Mammary epithelial cell (primary cell): ENCODE measurements around the gene PPY.
"Not testable (repeated sequence)": the region's sequence is repeated elsewhere in the genome, so short reads cannot be mapped to it uniquely, and the experiment has no call there.

ENCODE experiments used
- EZH2 ChIP-seq: IDR thresholded peaks from 2 replicates; pipeline ENCODE4 v1.6.1; 2012; ENCODE audit warnings: low read length, inconsistent platforms, borderline replicate concordance
- TF ChIP-seq, protein P1 (sequence below), 2 donors: IDR thresholded peaks in 1 of 2; conservative IDR thresholded peaks in 1 of 2; 2 replicates each; pipeline ENCODE4 v1.5.1; 2011 to 2012; ENCODE audit warnings: inconsistent platforms in 2 of 2, low read length in 2 of 2, mild to moderate bottlenecking in 2 of 2, control low read depth in 1 of 2, low read depth in 1 of 2; ENCODE audit not compliant: insufficient read depth in 1 of 2; ENCODE audit errors: extremely low read depth in 1 of 2

GRCh38 chr17:43927929-43928328 is 14.3 kb downstream of the PPY start:
- TF ChIP-seq, protein P1, sequence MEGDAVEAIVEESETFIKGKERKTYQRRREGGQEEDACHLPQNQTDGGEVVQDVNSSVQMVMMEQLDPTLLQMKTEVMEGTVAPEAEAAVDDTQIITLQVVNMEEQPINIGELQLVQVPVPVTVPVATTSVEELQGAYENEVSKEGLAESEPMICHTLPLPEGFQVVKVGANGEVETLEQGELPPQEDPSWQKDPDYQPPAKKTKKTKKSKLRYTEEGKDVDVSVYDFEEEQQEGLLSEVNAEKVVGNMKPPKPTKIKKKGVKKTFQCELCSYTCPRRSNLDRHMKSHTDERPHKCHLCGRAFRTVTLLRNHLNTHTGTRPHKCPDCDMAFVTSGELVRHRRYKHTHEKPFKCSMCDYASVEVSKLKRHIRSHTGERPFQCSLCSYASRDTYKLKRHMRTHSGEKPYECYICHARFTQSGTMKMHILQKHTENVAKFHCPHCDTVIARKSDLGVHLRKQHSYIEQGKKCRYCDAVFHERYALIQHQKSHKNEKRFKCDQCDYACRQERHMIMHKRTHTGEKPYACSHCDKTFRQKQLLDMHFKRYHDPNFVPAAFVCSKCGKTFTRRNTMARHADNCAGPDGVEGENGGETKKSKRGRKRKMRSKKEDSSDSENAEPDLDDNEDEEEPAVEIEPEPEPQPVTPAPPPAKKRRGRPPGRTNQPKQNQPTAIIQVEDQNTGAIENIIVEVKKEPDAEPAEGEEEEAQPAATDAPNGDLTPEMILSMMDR (conservative IDR thresholded peaks at IDR 0.05 in 1 of 2, IDR thresholded peaks at IDR 0.05 in 1 of 2; ENCODE audit: extremely low read depth in 1 of 2, insufficient read depth in 1 of 2, low read depth in 1 of 2, low read length in 2 of 2), result not testable (repeated sequence)
- TF ChIP-seq EZH2, result not testable (repeated sequence)
